ENCODE measurements around the gene PDZRN4. TPM values are rescaled to one million over a fixed set of nuclear protein-coding genes. Genes with fewer than 3 reads are reported as not detected.

The PDZRN4 gene
- total and polyA plus RNA-seq, 2 of the 4 experiments (the other 2 are of a cell fraction) = not detected

DNA sequence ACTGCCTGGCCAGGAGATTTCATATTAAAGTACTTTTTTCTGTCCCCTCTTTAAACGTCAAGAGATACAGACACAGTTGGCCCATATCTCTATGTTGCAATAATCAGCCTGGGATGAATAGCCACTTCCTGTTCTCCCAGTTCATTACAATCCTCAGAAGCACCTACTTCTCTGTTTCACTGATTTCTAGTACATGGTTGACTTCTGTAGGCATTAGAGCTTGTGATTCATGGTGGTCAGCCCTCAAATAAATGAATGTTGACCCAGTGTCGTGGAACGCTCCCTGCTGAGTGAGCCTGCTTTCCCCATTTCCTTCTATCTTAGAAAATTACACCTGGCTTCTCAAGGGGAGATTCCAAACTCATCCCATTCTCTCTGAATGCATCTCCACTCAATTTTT, 416.7 kb downstream of the PDZRN4 start:
- H3K9me1 ChIP-seq (ENCODE audit: insufficient read depth, low read length) = no peaks in the 10 kb centered on the region
- no peak overlapping the region for H3K4me2 ChIP-seq (ENCODE audit: low read depth, low read length)
- H4K91ac ChIP-seq (ENCODE audit: insufficient read depth, low read depth, low read length) = no peak overlapping the region
- no peak overlapping the region for H4K8ac ChIP-seq (ENCODE audit: low read depth in 2 of 2, low read length in 2 of 2)
- TF ChIP-seq, protein P1, sequence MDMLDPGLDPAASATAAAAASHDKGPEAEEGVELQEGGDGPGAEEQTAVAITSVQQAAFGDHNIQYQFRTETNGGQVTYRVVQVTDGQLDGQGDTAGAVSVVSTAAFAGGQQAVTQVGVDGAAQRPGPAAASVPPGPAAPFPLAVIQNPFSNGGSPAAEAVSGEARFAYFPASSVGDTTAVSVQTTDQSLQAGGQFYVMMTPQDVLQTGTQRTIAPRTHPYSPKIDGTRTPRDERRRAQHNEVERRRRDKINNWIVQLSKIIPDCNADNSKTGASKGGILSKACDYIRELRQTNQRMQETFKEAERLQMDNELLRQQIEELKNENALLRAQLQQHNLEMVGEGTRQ (IDR thresholded peaks at IDR 0.05; ENCODE audit: low read depth, low read length) = no peak
- TF ChIP-seq CEBPB (IDR thresholded peaks at IDR 0.05; ENCODE audit: low read depth, low read length) = 0 out of 2 replicates have a peak, but pooled peaks have one; percentile 32
- H3K14ac ChIP-seq (replicated peaks; ENCODE audit: low read depth, low read length) = no peak overlapping the region
- ChIA-PET CTCF (no interaction called here), POLR2A (ENCODE audit: unreplicated experiment) (no interaction called here)
- H3K27ac ChIP-seq (ENCODE audit: insufficient read depth, low read length) = no peak overlapping the region
- no peak overlapping the region for H3K18ac ChIP-seq (ENCODE audit: low read depth, low read length)
- dilution Hi-C loops (cut with HindIII; ENCODE audit: low sequenced_read_pairs, unreplicated experiment) = no loop called here
- no peaks in the 10 kb centered on the region for H3K79me1 ChIP-seq (ENCODE audit: low read depth in 1 of 2, low read length in 2 of 2)
- no peak overlapping the region for H2BK15ac ChIP-seq (ENCODE audit: low read depth, low read length)
- H4K20me1 ChIP-seq (ENCODE audit: insufficient read depth, low read length) = no peaks in the 10 kb centered on the region
- H3K27me3 ChIP-seq (ENCODE audit: control insufficient read depth, insufficient read depth, low read length) = no peaks in the 10 kb centered on the region
- WGBS, 2 experiments (ENCODE audit: extremely low coverage in 2 of 2, insufficient read length in 1 of 2) = no CpG with 5 or more reads among the region's 3 CpGs
- no peak overlapping the region for H4K5ac ChIP-seq (ENCODE audit: low read depth, low read length)
- no peak for DNase-seq
- no peak overlapping the region for H3K4ac ChIP-seq (ENCODE audit: low read depth, low read length)
- no peak overlapping the region for H3K9ac ChIP-seq (ENCODE audit: low read depth, low read length)
- H3K9me3 ChIP-seq (ENCODE audit: control insufficient read depth, insufficient read depth, low read length) = no peaks in the 10 kb centered on the region
- no peak for ATAC-seq (ENCODE audit: low read depth)
- no peak overlapping the region for H3K23ac ChIP-seq (ENCODE audit: low read depth, low read length)
- H2AK9ac ChIP-seq (replicated peaks; ENCODE audit: low read depth, low read length, poor library complexity) = no peak overlapping the region
- H3K4me3 ChIP-seq (ENCODE audit: insufficient read depth, low read depth, low read length) = no peak overlapping the region
- no peak overlapping the region for H2BK20ac ChIP-seq (ENCODE audit: low read depth, low read length)
- BruUV-seq (replicated peaks) = no TSS peak
- H2BK120ac ChIP-seq (ENCODE audit: low read depth, low read length) = no peak overlapping the region
- no peaks in the 10 kb centered on the region for H3K36me3 ChIP-seq (ENCODE audit: control insufficient read depth, insufficient read depth, low read length)
- no peak overlapping the region for H2AK5ac ChIP-seq (ENCODE audit: low read depth, low read length)
- no peak overlapping the region for H2BK5ac ChIP-seq (ENCODE audit: low read depth, low read length, poor library complexity, severe bottlenecking)
- H3K56ac ChIP-seq (ENCODE audit: extremely low read depth, insufficient read depth, low read length) = no peak overlapping the region
- no peaks in the 10 kb centered on the region for H3K4me1 ChIP-seq (ENCODE audit: control insufficient read depth, insufficient read depth, low read length)
- in situ Hi-C loops (cut with MboI; ENCODE audit: low sequenced_read_pairs) = no loop called here
- intact Hi-C loops (cut with micrococcal nuclease) = no loop called here
- no peak overlapping the region for H2AFZ ChIP-seq (replicated peaks; ENCODE audit: low read length, poor library complexity)

All from IMR-90 (cell line).